Measurements from ENCODE around the gene CCNYL1. TPM values are rescaled to one million over a fixed set of nuclear protein-coding genes. Genes with fewer than 3 reads are reported as not detected.
"Not testable (repeated sequence)": the region's sequence is repeated elsewhere in the genome, so short reads cannot be mapped to it uniquely, and the experiment has no call there.

The CCNYL1 gene
- total RNA-seq = 10.2 TPM
- long read RNA-seq, partial matches to known transcripts = 0 of 3 reads
- long read RNA-seq, other reads (novel, unspliced or antisense) = 1 of 3 reads

DNA sequence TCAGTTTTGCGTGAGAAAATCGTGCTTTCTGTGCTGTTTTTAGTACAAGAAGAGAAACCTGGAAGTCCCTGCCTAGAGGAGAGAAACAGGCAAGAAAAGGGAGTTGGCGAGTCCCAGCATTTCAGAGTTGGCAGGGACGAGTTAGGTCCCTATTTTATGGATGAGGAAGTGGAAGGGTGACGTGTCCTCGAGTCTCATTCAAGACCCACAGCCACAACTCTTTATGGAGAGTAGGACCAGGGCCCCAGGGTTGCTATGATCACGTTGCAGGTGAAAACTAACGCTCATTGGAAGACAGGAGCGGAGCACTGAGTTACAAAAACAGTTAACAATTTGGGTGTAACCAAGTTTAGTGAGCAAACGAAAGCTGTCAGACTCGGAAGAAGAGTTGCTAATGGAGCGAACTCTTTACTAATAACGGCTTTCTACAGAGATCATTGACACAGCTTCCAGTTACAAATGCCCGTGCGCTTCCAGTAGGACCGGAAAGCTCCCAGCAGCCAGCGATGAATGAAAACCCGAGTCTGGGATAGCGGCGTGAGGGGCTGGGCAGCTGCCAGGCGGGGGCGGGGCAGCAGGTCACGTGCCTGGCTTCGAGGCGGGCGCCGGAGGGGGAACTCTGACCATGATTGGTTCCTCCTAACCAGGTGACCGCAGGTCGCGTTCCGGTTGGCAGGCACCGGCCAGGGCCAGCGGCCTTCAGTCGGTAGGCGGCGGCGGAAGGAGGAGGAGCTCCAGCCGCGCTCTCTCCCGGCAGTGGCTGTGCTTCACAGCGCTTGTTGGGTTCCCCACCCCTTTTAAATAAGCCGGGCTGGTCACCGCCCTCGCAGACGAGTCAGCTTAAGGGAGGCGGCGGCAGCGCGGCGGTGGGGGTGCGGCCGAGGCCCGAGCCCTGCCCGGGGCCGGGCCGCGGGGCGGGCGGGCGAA lies at the start of gene CCNYL1:
CCNYL1 (plus strand) TSS at position 827 of the 927 bp plus-strand sequence. CDS start 257 bp downstream, outside the sequence.
- intact Hi-C loops (cut with DNase I) = loop anchor here (1.0 to 5.0 kb wide), 2 partner anchors 86 to 184 kb away; partner anchors contain the start of genes CREB1 and METTL21A
- DNase-seq (ENCODE audit: missing footprints) = peak; percentile 99
- ATAC-seq = peak; percentile 100

DNA sequence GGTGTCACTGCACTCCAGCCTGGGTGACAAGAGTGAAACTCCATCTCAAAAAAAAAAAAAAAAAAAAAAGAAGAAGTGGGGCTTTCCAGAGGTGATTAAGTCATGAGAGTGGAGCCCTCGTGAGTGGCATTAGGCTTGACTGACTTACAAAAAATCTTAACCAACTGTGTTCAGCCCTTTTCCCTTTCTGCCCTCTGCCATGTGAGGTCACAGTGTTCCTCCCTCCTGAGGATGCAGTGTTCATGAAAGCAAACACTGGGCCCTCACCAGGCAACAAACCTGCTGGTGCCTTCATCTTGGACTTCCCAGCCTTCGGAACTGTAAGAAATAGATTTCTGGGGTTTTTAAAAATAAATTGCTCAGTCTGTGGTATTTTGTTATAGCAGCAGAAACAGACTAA lies 49.2 kb upstream of the CCNYL1 start:
- no peak for ATAC-seq
- no peak for DNase-seq (ENCODE audit: missing footprints)
- intact Hi-C loops (cut with DNase I) = no loop called here

DNA sequence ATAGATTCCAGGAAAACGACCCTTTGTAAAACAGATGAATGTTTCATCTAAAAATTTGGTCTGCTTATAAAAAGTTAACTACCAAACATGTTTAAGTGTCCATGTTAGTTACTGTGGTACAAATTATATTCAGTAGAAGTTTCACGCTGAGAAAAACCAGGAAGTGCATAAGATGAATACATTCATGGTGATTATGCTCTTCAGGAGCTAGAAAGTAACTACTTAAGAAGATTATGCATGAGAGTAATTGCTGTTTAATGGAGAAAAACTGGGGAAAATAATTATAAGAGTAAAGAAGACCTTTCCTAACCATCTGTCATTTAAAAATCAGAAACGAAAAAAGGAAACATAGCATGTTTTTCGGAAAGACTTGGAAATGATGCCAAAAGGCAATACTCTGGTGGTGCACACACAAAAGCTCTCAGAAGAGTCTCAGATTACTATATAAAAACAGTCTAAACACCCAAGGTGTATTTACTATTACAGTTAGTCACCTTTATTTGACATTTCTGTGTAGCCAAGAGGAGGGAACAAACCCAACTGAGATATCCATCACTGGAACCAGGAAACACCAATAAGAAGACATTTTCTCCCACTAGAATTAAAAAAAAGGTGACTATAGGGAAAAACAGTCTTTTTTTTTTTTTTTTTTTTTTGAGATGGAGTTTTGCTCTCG lies 47.4 kb upstream of the CCNYL1 start:
- intact Hi-C loops (cut with DNase I) = no loop called here
- no peak for DNase-seq (ENCODE audit: missing footprints)
- no peak for ATAC-seq

DNA sequence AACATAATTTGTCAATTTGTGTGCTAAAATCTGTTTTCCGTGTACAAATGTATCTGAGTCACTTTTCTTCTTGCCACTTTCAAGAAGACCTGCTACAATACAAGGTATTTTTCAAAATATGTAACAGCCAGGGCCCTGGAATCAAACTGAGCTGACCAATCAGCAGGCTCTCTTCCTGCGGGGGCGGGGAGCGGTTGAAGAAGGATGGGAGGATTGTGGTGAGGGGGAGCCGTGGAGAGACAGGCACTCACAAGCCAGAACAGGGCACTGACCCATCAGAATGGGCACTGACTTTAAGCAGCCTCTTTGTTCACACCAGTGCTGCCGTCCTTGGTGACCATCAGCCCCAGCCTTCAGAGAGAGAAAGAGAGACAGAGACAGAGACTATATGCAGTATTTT lies 40.6 kb upstream of the CCNYL1 start:
- intact Hi-C loops (cut with DNase I) = no loop called here
- DNase-seq (ENCODE audit: missing footprints) = no peak

DNA sequence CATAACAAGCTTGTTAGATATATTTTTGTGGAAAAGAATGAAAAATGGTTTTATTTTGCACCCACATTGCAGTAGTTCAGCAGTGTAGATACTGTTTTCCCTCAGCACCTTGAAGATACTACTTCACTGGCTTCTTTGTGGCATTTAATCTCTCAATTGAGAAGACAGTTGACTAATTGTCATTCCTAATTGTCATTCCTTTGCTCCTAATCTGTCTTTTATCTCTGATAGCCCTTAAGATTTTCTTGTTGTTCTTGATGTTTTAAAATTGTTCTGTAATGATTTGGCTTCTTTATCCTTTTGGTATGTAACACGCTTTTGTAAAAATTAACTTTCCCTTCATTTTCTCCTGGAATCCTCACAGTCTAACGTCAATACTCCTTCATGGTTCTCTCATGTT lies 38.0 kb upstream of the CCNYL1 start:
- intact Hi-C loops (cut with DNase I) = no loop called here
- no peak for ATAC-seq
- DNase-seq (ENCODE audit: missing footprints) = no peak

More for the DNA sequence above, 40.6 kb upstream of the CCNYL1 start:
- ATAC-seq = no peak

DNA sequence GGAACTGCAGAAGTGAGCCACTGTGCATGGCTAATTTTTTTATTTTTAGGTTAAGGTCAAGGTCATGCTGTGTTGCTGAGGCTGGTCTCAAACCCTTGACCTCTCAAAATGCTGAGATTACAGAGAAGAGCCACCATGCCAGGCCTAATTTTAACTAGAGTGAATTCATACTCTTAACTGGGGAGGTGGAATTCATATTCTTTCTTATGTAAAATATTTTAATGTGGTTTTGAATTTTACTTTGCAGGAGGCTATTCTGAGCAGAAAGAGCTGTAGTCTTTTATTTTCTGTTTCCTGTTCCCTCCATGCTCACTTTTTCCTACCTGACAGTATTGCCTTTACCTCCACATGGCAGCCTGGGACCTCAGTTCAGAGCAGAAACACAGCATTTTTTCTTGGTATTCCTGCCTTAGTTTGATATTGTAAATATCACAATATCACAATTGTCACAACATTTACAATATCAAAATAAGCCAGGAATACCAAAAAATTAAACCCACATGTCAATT lies 37.1 kb upstream of the CCNYL1 start:
- DNase-seq (ENCODE audit: missing footprints) (no peak), ATAC-seq (no peak)
- intact Hi-C loops (cut with DNase I) = no loop called here

DNA sequence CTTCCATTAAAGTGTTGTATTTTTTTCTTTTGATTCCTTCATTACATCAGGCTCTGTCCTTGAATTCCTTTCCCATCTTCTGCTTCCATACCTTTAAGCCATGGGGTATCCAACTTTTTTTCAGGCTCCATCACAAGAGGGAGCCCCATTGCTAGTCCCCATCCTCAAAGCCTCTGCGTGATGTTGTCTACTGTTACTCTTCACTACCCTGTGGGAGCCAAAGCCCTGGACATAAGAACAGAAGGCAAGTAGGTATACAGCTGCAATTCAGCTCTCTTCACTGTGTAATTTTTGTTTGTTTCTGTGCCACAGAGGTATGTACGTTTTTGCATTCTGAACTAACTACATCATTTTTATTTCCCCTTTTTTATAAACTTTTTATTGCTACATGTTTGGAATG lies 36.6 kb upstream of the CCNYL1 start:
- no peak for ATAC-seq
- intact Hi-C loops (cut with DNase I) = no loop called here
- DNase-seq (ENCODE audit: missing footprints) = no peak

DNA sequence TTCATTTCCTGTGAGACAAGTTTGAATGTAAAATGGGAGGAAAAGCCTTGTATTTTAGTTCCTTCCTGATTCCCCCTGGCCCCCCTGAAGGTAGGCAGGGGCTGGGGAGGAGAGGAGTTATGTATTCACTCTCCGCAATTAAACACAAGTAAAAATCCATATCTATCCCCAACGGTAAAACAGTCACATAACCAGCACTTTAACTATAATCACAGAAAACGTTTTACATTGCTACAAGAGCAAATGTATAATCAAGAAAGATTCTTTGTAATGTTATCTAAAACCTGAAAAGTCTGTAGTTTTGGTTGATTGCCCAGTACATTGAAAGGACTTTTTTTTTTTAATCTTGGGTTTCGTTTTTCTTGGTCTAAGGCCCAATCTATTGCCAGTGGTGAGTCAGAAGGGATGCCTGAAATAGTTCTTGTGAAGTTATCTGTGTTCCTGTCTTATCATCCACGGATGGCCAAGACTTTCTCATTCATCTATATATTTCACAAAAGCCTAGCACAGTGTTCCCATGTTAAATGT lies 34.5 kb upstream of the CCNYL1 start:
- intact Hi-C loops (cut with DNase I) = no loop called here
- no peak for DNase-seq (ENCODE audit: missing footprints)
- ATAC-seq = no peak

DNA sequence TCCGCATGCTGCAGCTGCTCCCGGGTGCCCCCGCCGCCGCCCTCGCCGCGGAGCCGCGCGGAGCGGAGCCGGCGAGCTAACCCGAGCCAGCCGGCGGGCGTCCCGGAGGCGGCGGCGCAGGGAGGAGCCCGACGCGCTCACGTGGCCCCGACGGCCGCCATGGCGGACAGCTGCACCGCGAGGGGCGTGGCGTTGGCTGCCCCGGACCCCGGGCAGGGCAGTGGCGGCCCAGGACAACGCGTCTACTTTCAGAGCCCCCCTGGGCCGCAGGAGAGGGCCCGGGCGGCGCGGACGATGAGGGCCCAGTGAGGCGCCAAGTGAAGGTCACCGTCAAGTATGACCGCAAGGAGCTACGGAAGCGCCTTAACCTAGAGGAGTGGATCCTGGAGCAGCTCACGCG lies 30.0 kb upstream of the CCNYL1 start:
- no peak for DNase-seq (ENCODE audit: missing footprints)
- no peak for ATAC-seq
- intact Hi-C loops (cut with DNase I) = no loop called here

DNA sequence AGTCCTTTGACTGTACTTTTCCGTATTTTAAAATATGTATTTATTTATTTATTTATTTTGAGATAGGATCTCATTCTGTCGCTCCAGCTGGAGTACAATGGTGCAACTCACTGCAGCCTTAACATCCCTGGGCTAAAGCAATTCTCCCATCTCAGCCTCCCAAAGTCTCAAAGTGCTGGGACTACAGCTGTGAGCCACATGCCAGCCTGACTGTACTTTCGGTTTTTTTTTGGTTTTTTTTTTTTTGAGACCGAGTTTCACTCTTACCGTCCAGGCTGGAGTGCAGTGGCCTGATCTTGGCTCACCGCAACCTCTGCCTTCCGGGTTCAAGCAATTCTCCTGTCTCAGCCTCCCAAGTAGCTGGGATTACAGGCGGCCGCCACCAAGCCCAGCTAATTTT lies 28.9 kb upstream of the CCNYL1 start:
- no peak for DNase-seq (ENCODE audit: missing footprints)
- ATAC-seq = no peak
- intact Hi-C loops (cut with DNase I) = no loop called here

DNA sequence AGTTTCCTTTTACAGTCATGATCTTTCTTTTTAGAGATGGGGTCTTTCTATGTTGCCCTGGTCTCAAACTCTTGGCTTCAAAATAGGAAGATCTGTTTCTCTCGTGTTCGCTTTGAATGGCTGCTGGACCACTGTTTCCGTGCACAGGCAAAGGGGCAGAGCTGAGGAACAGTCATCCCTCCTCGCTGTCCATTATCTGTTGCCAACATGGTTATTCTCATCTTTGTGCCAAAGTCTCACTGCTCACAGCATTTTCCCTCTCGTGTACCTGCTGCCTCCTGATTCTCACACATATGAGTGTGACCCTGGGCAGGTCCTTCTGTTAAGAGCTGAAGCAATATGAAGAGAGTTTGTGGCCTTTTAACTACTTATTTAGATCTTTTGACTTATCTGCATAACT lies 28.0 kb upstream of the CCNYL1 start:
- no peak for DNase-seq (ENCODE audit: missing footprints)
- intact Hi-C loops (cut with DNase I) = no loop called here
- ATAC-seq = no peak

DNA sequence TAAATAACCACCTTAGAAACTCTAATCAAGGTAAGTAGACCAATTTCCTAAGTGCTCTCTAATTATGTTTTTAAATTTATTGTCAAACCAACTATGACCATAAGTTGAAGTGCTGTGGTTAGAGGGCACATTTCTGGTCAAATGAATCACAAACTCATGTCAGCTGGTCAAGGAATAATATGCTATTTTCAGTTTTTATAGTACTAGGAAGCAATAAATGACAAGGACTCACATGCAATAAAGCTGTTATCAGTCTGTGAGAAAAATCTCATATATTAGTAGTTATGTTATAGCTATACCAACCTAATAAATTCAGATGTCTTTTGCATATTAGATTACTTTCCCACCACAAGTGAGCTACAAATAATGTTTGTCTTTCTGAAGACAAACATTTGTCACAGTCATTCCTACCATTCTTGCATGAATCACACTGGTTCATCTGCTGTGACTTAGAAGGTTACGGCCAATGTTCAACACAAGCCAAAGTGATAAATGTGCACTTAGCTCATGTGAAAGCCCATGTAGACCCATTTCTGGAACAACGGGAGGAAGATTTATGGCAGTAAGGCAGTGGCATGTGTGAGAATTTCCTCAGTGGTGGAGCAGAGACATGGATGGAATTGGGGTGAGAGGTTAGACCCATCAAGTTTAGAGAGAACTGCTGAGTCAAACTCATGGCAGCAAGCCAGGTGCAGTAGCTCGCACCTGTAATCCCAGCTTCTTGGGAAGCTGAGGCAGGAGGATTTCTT lies 27.4 kb upstream of the CCNYL1 start:
- ATAC-seq (no peak), DNase-seq (ENCODE audit: missing footprints) (no peak)
- intact Hi-C loops (cut with DNase I) = no loop called here

DNA sequence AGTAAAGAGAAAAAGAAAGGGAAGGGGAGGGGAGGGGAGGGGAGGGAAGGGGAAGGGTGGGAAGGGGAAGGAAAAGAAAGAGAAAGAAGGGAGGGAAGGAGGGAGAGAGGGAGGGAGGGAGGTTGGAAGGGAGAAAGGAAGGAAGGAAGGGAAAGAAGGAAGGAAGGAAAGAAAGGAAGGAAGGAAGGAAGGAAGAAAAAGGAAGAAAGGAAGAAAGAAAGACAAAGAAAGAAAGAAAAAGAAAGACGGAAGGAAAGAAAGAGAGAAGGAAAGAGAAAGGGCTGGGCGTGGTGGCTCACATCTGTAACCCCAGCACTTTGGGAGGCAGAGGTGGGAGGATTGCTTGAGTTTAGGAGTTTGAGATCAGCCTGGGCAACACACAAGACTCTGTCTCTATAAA lies 24.6 kb upstream of the CCNYL1 start:
- DNase-seq (ENCODE audit: missing footprints) (no peak), ATAC-seq (no peak)
- intact Hi-C loops (cut with DNase I) = no loop called here

DNA sequence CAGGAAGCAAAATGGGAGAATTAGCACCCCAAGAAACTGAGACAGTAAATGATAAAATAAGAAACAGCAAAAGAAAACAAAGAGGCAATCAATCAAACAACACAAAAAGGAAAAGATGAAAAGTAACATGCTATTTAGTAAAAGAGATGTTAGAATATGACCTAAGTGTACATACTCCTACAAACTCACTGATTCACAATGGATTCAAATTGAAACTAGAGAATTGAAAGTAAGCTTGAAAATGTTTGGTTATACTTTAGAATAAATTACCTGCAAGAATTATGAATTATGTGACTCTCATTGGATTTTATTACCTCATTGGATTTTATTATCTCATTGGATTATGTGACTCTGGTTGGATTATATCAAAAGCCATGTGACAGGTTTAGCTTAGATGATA lies 22.8 kb upstream of the CCNYL1 start:
- intact Hi-C loops (cut with DNase I) = no loop called here
- DNase-seq (ENCODE audit: missing footprints) = no peak
- no peak for ATAC-seq

DNA sequence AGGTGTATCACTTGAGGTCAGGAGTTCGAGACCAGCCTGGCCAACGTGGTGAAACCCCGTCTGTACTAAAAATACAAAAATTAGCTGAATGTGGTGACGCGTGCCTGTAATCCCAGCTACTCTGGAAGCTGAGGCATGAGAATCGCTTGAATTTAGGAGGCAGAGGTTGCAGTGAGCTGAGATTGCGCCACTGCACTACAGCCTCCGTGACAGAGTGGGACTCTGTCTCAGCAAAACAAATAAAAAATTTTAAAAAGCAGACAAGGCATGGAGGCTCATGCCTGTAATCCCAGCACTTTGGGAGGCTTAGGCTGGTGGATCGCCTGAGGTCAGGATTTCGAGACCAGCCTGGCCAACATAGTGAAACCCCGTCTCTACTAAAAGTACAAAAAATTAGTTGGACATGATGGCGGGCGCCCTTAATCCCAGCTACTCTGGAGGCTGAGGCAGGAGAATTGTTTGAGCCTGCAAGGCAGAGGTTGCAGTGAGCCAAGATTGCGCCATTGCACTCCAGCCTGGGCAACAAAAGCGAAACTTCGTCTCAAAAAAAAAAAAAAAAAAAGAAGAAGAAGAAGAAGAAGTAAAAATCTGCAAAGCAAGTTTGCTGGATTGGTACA lies 20.5 kb upstream of the CCNYL1 start:
- DNase-seq (ENCODE audit: missing footprints); intact Hi-C loops (cut with DNase I); ATAC-seq: not testable (repeated sequence)

DNA sequence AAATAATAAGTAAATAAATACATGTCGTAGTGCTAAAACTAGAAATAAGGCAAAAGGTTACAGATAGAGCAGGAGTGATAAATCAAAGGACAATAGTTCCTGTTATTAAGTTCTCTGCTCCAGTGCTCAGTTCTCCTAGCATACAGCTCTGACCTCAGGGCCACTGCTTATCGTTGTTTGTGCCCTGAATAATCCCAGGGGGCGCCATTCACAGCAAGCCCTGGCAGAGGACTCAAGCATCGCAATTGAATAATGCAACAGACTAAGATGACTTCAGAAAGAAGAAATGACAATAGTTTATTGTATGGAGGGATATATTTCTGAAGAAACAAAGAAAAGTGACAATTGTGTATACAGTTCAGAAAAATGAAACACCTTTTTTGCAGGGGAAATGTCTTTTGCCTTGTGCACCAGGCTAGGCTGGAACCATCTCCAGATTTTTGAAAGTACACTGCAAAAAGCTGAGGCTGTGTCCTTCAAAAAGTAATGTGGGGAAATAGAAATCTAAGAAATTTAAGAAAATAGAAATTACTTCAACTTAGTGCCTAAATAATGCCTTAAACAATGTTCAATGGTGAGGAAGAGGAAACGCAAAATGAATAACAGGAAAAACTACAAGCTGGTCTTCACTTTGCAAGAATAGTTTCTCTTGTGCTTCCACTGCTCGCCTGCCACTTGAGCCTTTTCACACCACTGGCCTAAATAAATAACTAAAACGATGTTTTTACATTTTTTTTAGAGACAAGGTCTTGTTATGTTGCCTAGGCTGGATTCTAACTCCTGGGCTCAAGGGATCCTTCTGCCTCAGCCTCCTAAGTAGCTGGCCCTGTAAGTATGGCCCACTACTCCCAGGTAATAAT lies 19.0 kb upstream of the CCNYL1 start:
- no peak for DNase-seq (ENCODE audit: missing footprints)
- intact Hi-C loops (cut with DNase I) = no loop called here
- ATAC-seq = peak; percentile 50

DNA sequence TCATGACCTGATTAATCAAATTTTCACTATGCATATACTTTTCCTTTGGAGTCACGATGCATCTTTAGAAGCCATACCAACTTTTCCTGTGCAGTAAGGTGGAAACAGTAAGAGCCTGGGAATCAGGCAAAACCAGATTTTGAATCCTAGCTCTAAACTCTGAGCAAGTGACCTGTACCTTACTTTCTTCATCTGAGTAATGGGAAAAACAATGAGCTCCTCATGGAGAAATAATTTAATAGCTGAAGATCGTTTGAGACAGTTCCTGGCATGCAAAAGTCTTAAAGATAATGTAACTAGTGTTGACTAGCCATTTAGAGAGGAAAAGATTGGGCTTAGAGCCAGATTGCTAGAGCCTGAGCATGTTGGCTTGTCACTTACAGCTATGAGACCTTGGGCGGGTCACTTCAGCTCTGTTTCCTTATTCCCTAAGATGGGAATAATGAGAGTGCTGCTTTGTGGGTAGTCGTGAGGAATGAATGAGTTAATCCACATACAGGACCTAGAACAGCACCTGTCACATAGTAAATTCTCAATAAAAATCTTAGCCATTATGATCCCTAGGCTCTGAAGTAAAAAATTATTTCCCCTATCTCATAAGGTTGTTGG lies 17.7 kb upstream of the CCNYL1 start:
- DNase-seq (ENCODE audit: missing footprints) (no peak), ATAC-seq (no peak)
- intact Hi-C loops (cut with DNase I) = no loop called here
